HG02970 (cell line): ENCODE measurements around the gene ROS1.
"Not testable (repeated sequence)": the region's sequence is repeated elsewhere in the genome, so short reads cannot be mapped to it uniquely, and the experiment has no call there.

Experiments used
- ATAC-seq: cut with Tn5 transposase; IDR thresholded peaks from one replicate; pipeline ENCODE4 v1.9.1; 2021; ENCODE audit warnings: mild to moderate bottlenecking, moderate library complexity, moderate number of reproducible peaks; ENCODE audit not compliant: unreplicated experiment, low FRiP score

The ROS1 gene

GRCh38 chr6:117425431-117426153, at the start of gene ROS1:
TSS of gene ROS1 (minus strand) at chr6:117425942. CDS start at chr6:117425656, 286 bp downstream.
- ATAC-seq: no peak

DNA sequence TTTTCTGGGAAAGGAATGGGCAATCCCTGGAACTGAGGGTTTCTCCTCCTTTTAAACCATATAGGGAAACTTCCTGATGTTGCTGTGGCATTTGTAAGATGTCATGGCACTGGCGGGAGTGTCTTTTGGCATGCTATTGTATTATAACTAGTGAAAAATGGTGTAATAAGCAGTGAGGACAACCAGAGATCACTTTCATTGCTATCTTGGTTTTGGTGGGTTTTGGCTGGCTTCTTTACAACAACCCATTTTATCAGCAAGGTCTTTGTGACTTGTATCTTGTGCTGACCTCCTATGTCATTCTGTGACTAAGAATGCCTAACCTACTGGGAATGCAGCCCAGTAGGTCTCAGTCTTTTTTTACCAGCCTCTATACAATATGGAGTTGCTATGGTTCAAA, 47.7 kb upstream of the ROS1 start:
- no peak for ATAC-seq

DNA sequence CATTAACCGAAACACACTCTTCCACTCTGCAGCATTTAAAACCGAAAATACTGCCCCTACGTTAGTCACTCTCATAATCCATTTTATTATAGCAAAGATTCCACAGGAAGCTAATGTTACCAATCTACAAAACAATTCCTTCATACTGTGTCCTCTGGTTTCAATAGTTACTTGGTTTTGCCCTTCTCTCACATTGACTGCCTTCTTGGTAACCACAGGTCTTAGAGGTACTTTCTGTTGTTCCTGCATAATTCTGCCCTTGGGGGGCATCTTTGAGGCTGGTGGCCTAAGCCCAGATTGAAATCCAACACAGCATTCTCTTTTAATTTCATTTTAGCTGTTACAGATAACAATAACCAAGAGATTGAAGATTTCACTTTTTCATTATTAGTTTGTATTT, 46.9 kb upstream of the ROS1 start:
- ATAC-seq: no peak

GRCh38 chr6:117469791-117470190, 44.0 kb upstream of the ROS1 start:
- no peak for ATAC-seq

DNA sequence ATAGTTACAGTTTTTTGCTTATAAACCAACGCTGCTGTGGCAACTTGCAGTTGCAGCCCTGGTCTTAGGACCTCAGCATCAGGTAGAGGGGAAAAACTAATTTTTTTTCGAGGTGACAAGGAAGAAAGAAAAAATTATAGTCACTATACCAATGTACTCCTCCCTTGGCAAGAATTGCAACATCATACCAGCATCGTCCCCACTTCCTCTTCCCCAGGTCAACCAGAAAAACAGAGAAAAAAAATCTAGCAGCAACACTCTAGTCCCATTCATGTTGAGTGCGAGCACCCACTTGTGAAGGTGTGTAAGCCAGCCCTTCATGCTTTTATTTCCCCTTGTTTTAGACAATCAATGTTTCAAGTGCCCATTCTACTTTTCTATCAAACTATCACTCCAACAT, 43.6 kb upstream of the ROS1 start:
- ATAC-seq: no peak

DNA sequence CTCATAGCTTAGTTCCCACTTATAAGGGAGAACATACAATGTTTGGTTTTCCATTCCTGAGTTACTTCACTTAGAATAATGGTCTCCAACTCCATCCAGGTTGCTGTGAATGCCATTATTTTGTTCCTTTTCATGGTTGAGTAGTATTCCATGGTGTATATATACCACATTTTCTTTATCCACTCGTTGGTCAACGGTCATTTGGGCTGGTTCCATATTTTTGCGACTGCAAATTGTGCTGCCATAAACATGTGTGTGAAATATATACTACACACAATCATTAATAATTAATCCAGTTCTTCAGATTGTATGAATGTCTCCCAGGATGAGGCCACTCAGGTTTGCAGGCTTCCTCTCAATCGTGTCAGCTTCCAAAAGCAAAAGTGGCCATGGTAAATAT, 42.8 kb upstream of the ROS1 start:
- ATAC-seq: not testable (repeated sequence)

- ATAC-seq: no peak
Observed at GRCh38 chr6:117467876-117468275, 42.1 kb upstream of the ROS1 start.

DNA sequence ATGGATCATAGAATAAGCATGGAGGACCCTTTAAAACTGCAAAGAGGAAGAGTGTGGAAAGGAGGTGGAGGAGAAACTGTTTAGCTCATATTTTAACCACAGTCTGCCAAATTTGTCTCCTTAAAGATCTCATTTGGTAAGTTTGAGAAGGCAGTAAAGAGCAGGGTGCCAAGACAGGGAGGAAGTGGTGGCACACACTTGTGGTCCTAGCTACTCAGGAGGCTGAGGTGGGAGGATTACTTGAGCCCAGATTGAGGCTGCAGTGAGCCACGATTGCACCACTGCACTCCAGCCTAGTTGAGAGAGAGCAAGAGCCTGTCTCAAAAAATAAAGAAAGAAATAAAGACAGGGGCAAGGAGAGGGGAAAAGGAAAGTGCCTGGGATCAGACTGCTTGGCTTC, 39.9 kb upstream of the ROS1 start:
- no peak for ATAC-seq

DNA sequence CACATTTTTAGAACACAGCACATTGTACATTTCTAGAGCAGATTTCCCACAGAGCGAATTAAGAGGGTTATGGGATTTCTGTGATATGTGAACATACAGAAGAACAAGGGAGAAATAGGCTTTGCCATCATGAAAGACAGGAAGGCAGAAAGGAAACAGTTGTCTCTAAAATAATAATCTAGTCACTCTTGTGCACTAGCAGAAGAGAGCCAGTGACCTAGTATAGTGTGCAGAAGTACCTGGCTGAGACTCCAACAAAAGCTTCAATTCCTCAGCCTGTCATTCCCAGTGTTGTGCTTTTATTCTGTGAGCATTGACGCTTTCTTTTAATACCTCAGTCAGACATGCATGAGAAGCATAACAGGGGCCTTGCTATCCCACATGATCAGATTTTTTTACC, 39.0 kb upstream of the ROS1 start:
- no peak for ATAC-seq

GRCh38 chr6:117463762-117464665, 38.3 kb upstream of the ROS1 start:
- ATAC-seq: no peak

DNA sequence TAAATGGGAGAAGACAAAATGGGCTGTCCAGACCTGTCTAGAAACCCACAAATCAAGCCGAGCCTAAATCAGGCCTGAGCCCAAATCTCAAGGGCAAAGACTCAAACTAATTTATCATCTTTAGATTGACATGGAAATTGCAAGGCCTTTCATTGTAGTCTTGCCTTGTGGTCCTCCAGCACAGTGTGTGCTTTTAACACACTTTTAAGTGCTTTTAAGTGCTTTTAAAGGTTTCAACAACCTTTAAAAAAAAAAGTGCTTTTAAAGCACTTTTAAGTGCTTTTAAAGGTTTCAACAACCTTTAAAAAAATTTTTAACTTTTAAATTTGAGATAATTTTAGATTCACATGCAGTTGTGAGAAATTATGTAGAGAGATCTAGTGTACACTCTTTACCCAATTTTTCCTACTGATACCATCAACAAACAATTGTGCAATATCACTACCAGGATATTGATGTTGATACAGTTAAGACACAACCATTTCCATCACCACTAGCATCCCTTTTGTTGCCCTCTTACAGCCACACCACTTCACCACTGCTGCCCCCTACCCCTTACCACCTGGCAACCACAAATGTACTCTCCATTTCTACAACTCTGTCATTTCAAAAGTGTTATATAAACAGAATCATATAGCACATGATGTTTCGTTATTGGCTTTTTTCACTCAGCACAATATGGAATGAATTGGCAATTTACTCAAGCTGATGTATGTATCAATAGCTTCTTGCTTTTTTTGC, 33.6 kb upstream of the ROS1 start:
- no peak for ATAC-seq

DNA sequence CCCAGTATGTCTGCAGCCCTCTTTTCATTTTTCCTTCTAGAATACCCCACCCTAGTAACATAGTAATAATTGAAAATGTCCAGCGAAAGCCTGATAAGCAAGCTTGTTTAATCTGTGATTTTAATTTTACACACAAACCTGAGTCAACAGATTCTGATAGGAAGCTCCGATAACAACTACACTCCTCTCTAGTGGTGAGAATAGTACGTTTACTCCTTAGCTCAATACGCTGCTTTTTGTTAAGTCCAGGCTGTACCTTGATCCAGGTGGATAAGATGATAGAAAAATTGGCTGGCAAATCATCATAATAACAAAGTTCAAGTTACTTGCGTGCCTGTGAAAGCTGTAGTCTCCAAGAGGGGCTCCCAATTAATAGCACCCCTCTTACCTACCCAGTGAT, 31.3 kb upstream of the ROS1 start:
- no peak for ATAC-seq

DNA sequence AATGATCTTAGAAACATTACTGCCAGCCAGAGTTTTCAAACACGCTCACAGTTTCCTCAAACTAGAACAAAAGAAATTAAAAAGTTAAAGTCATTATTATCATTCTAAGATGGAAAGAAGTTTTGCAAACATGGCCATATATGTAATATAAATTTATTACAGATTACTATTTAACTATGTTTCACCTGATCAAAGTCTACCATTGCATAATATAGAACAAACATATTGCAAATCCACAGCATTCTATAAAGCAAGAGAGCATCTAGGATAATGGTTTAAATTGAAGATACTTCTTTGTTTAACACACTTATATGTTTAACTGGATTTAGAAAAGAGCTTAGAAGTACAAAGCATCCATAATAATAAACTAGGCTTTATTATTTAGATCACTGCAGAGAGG, 30.5 kb upstream of the ROS1 start:
- ATAC-seq: no peak

GRCh38 chr6:117451671-117452070, 25.9 kb upstream of the ROS1 start:
- no peak for ATAC-seq

GRCh38 chr6:117449549-117450439, 24.1 kb upstream of the ROS1 start:
- ATAC-seq: no peak

GRCh38 chr6:117448732-117449485, 23.2 kb upstream of the ROS1 start:
- ATAC-seq: no peak

DNA sequence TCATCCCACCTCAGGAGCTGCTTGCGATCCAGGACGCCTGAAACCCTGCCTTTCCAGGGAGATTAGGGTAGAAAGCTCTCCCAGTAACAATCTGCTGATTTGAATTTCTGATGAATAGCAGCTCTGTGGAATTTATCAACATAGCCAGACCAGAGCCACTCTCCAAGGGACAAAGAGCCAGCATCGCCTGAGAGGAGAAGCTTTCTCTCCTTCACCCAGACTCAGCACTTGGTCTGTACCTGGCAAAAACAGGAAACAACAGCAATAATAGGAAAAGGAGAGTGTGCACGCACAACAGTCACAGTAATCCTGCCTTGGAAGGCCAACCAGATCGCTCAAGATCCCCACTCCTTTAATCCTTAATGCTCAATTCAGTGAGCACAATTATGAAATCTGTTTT, 22.3 kb upstream of the ROS1 start:
- no peak for ATAC-seq

DNA sequence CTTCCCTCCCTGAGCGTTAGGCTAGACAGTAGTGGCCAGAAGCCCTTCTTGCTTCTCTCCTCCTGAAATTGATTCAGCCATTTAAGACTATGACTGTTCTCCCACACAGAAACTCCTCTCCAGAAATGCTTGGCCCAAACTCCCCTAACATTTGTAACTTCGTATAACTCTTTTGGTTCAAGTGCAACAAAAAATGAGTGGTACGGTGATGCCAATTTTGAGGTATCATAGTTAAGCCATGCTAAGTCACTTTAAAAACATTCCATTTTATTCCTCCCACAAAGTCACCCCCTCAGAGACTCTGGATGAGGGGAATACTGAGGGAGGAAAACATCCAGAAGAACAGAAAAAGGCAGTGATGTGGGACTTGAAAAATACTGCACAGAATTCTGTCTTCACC, 21.1 kb upstream of the ROS1 start:
- no peak for ATAC-seq

GRCh38 chr6:117444600-117444999, 18.9 kb upstream of the ROS1 start:
- ATAC-seq: no peak
